ENCODE measurements around the gene TLL2.

TLL2 gene

GRCh38 chr10:96460316-96460715, 53.4 kb downstream of the TLL2 start:
- DNase-seq: no peak

- DNase-seq: no peak
Measured at GRCh38 chr10:96457341-96457740, 56.4 kb downstream of the TLL2 start.

- no peak for DNase-seq
Measured at GRCh38 chr10:96456296-96456840, 57.4 kb downstream of the TLL2 start.

DNA sequence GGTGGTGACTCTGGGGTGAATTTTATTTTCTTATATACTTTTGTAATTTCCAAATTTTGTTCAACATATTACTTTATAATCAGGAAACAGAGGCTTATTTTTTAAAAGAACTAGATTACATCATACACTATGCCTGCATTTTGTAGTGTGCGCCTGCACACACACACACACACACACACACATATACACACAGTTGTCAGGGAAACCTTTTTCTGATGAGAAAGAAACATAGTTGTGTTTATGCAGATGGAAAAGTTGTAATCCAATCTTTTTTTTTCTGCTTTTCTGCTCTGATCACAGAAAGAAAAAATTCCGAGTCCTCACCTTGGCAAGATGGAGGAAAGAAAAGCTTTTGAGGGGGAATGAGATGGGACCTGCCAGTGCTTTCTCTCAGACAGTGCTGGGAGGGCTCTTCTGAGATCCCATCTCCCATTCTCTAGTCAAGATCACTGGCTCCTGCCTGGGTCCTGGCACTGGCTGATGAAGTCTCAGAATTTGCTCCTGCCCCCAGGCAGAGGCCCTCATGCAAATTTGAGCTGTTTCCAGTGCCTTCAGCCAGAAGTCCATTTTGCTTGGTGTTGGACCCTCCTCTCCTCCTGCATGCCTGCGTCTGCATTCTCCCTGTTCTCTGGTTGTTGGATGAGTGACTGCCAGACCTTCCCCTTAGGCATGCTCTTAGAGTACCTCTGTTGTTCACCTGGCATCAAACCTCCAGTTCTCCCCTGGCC, 59.7 kb downstream of the TLL2 start:
- no peak for DNase-seq

- DNase-seq: no peak
Measured at GRCh38 chr10:96452494-96453153, 61.1 kb downstream of the TLL2 start.

- no peak for DNase-seq
Measured at GRCh38 chr10:96450529-96451207, 63.1 kb downstream of the TLL2 start.

DNA sequence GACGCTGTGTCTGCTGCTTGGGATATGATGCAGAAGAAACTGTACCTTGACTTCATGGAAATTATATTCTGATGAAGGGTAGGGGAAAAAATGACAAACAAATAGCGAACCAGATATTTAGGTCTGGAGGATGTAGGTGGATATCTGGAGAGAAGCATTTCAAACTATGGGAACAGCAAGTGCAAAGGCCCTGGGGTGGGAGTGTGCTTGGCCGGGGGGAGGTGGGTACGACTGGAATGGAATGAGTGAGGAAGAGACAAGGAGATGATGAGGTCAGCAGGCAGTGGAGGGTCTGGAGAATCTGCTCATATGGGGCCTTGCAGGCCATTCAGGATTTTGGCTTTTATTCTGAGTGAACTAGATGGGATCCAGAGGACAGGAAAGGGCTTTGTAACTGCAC, 65.2 kb downstream of the TLL2 start:
- DNase-seq: no peak

DNA sequence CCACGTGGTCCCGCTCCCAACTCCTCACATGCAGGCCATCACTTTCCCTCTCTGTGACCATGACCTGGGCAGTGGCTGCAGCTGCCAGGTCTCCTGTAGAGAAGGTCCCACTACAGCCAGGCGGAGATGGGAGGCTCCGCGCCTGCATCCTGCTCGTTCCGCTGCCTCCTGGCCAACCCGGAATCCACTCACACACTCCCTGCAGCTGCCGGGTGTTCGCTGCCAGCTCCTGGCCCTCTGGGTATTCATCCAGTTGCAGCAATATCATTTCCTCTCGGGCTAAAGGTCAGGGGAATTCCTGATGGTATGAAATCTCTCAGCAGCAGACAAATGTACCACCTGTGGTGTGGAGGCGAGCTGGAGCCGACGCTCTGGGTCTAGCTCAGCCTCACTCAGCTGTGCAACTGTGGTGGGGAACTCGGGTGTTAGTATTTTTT, 65.7 kb downstream of the TLL2 start:
- DNase-seq: no peak

DNA sequence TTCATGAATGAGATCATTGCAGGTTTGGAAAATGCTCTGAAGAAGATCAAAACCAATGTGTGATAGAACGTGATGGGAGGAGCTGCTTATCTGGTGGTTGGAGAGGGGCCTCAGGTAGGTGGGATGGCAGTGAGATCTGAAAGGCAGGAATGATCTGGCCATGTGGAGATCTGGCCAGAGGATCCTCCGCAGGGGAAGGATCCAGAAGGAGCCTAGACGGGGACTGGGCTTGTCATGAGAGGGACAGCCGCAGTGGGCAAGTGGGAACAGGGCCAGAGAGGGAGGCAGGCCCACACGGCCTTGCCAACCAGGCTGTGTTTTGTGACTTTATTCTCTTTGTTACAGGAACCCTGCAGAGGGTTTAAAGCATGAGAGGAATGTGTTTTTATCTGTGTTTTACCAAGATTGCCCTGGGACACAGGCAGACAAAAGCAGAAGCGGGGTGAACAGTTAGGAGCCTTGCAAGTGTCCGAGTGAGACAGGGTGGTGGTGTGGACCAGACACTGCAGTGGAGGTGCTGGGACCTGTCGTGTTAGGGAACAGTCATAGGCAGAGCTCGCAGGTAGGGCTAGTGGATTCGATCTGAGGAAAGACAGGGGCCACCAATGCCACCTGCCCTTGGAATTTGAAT, 66.6 kb downstream of the TLL2 start:
- no peak for DNase-seq

GRCh38 chr10:96441987-96442643, 71.6 kb downstream of the TLL2 start:
- no peak for DNase-seq

GRCh38 chr10:96441322-96441885, 72.3 kb downstream of the TLL2 start:
- DNase-seq: no peak

GRCh38 chr10:96440361-96441292, 73.1 kb downstream of the TLL2 start:
- no peak for DNase-seq

- DNase-seq: no peak
Measured at GRCh38 chr10:96439725-96440124, 74.0 kb downstream of the TLL2 start.

- no peak for DNase-seq
Measured at GRCh38 chr10:96436035-96436434, 77.7 kb downstream of the TLL2 start.

- DNase-seq: no peak
Measured at GRCh38 chr10:96431211-96431970, 82.3 kb downstream of the TLL2 start.

GRCh38 chr10:96427291-96427690, 86.4 kb downstream of the TLL2 start:
- no peak for DNase-seq

- no peak for DNase-seq
Measured at GRCh38 chr10:96422525-96422924, 91.2 kb downstream of the TLL2 start.

DNA sequence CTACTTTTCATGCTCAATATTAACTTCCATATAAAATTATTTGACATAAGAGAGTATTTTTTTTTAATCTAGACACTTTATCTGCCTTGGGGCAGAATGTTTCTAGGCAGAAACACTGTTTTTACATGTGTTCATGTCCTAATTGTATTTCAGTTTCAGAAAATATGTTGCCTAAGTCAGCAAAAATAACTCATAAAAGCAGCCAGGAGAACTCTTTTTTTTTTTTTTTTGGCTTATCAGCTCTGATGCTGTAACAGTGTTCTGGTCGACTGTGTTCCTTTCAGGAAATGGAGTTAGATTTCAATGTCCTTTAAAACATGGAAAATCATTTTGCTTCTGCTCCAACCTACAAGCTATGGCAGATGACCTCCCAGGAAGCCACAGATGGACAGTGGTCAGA, 91.7 kb downstream of the TLL2 start:
- DNase-seq: no peak

DNA sequence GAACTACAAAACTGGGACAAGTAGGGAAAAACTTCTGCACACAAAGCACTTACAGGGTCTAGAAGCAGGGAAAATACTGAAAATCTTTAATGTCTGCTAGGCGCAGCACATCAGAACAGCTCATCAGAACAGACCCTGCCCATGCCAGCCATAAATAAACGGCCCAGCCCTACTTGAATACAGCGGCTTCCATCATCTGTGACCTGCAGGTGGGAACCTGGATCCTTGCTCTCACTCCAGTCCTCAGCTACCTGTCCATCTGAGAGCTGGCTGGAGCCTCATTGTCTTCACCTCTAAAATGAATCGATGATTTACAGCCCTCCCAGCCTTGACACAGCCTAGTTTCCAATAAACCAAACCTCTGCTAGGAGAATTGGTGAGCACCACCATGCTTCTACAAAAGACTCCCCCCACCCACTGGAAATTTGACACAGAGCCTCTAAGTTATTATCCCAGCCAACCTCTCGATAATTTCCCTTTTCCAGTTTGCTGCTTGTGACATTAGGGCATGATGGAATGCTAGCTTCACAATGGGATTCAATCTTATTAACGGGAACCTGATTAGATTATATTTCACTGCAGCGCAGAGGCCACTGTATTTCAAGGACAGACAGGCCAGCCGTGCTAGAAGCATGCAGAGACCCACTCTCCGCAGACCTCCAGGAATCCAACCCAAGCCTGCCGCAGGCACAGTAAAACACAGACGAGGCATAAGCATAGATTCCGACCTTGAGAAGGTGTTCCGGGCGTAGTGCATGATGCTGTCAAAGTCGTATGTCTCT, 93.3 kb downstream of the TLL2 start:
- DNase-seq: no peak

GRCh38 chr10:96419351-96419750, 94.4 kb downstream of the TLL2 start:
- no peak for DNase-seq

Data from CD4-positive, alpha-beta T cell treated with Interleukin-6 for 4 hours (primary cell).